HepG2 (cell line): ENCODE results near the gene PLCB4. TPM values are rescaled to one million over a fixed set of nuclear protein-coding genes. Genes with fewer than 3 reads are reported as not detected.

ENCODE experiments used
- ATAC-seq: fragments of 200-7000 bp; cut with Tn5 transposase; 3 replicates; pipeline ENCODE4 v1.9.1; 2020; ENCODE audit warnings: mild to moderate bottlenecking, moderate library complexity
- BruUV-seq: library from RNA; stranded (reverse); fragments of 400-500 nt; replicated peaks from 2 replicates; lab custom pipeline; 2021; lab: Mats Ljungman, UMichigan
- CTCF ChIA-PET: fragments of 300-600 bp; formaldehyde crosslinking; extraction: SDS; loops from one replicate; lab custom pipeline; 2021; ENCODE audit warnings: low total read pairs, inconsistent platforms, low intra/inter-chr PET ratio; lab: Yijun Ruan, JAX
- POLR2A ChIA-PET: fragments of 350-600 bp; sonication (Branson Sonifier 250); formaldehyde crosslinking; loops from one replicate; lab custom pipeline; 2020; ENCODE audit warnings: antibody characterized with exemption, inconsistent platforms; lab: Yijun Ruan, JAX
- DNase-seq: peaks from one replicate; pipeline ENCODE4 v3.0.0-alpha.2; 2015; ENCODE audit warnings: low spot score
- FAIRE-seq: peaks from 3 replicates; lab custom pipeline; 2011; peaks lifted over from hg19 to GRCh38; lab: Jason Lieb, UNC
- H2AFZ ChIP-seq: one replicate; pipeline ENCODE4 v1.6.1; 2011; ENCODE audit warnings: low read length, inconsistent platforms
- H3K27ac ChIP-seq: fragments of 300-600 bp; 3 replicates; pipeline ENCODE4 v1.8.0; 2011; ENCODE audit warnings: mixed run types, mild to moderate bottlenecking, mixed read lengths, low read length, inconsistent platforms; ENCODE audit not compliant: insufficient read depth; ENCODE audit errors: extremely low read length
- H3K27me3 ChIP-seq, 2 experiments: fragments of 200-600 bp in 1 of 2; 2 replicates in 1 of 2; 3 replicates in 1 of 2; pipeline versions ENCODE4 v1.6.0 to v1.8.0; 2011; ENCODE audit warnings: low read length in 2 of 2, mild to moderate bottlenecking in 2 of 2, moderate library complexity in 2 of 2, inconsistent platforms in 1 of 2; ENCODE audit not compliant: insufficient read depth in 2 of 2, control insufficient read depth in 1 of 2
- H3K36me3 ChIP-seq, 2 experiments: fragments of 200-600 bp in 1 of 2; replicated peaks in 1 of 2; 2 replicates in 1 of 2; 3 replicates in 1 of 2; pipeline versions ENCODE4 v1.5.1 to v1.8.0; 2011; ENCODE audit warnings: low read length in 2 of 2, inconsistent platforms in 1 of 2; ENCODE audit not compliant: insufficient read depth in 2 of 2, control insufficient read depth in 1 of 2
- H3K4me1 ChIP-seq: 2 replicates; pipeline ENCODE4 v1.5.1; 2012; ENCODE audit warnings: low read length, inconsistent platforms; ENCODE audit not compliant: insufficient read depth
- H3K4me2 ChIP-seq: 2 replicates; pipeline ENCODE4 v1.6.0; 2011; ENCODE audit warnings: low read depth, low read length, inconsistent platforms
- H3K4me3 ChIP-seq, 3 experiments: fragments of 200-600 bp in 1 of 3; sonication (generic), shearing (Covaris generic) in 1 of 3; replicated peaks in 1 of 3; 2 replicates each; pipeline ENCODE4 v1.5.1; 2011 to 2016; ENCODE audit warnings: low read length in 3 of 3, inconsistent platforms in 2 of 3, low read depth in 2 of 3, mild to moderate bottlenecking in 2 of 3, control low read depth in 1 of 3, mixed read lengths in 1 of 3; ENCODE audit not compliant: insufficient read depth in 1 of 3
- H3K79me2 ChIP-seq: one replicate; pipeline ENCODE4 v1.6.1; 2011; ENCODE audit warnings: low read length, inconsistent platforms; ENCODE audit not compliant: insufficient read depth
- H3K9ac ChIP-seq: 2 replicates; pipeline ENCODE4 v1.6.0; 2011; ENCODE audit warnings: mild to moderate bottlenecking, low read depth, low read length, inconsistent platforms; ENCODE audit not compliant: insufficient read depth
- H3K9me3 ChIP-seq: 2 replicates; pipeline ENCODE4 v1.5.1; 2012; ENCODE audit warnings: mild to moderate bottlenecking, low read length
- H4K20me1 ChIP-seq: 2 replicates; pipeline ENCODE4 v1.6.0; 2011; ENCODE audit warnings: inconsistent platforms, mild to moderate bottlenecking, low read length, moderate library complexity; ENCODE audit not compliant: insufficient read depth
- FLYWCH1 ChIP-seq: sonication (generic); formaldehyde crosslinking; IDR thresholded peaks from 2 replicates; pipeline ENCODE4 v1.8.1; 2023; ENCODE audit warnings: mild to moderate bottlenecking, missing genetic modification reagents
- HCFC1 ChIP-seq: fragments of 150-350 bp; IDR thresholded peaks from 2 replicates; pipeline ENCODE4 v1.6.1; 2014; ENCODE audit warnings: low read depth, low read length
- HNF4A ChIP-seq: sonication (generic); formaldehyde crosslinking; IDR thresholded peaks from 2 replicates; pipeline ENCODE4 v1.4.0; 2020; ENCODE audit warnings: missing genetic modification reagents
- PHF5A ChIP-seq: IDR thresholded peaks from one replicate; pipeline ENCODE4 v1.6.1; 2018; ENCODE audit warnings: low read depth, missing genetic modification reagents; ENCODE audit not compliant: unreplicated experiment
- ZBTB3 ChIP-seq: sonication (generic); formaldehyde crosslinking; IDR thresholded peaks from 2 replicates; pipeline ENCODE4 v1.4.0; 2020; ENCODE audit warnings: low read depth, mild to moderate bottlenecking, moderate library complexity, missing genetic modification reagents, borderline replicate concordance
- ZNF224 ChIP-seq: sonication (generic); formaldehyde crosslinking; IDR thresholded peaks from 2 replicates; pipeline ENCODE4 v1.5.0; 2020; ENCODE audit warnings: mild to moderate bottlenecking, missing genetic modification reagents
- ZNF335 ChIP-seq: sonication (generic); formaldehyde crosslinking; IDR thresholded peaks from 2 replicates; pipeline ENCODE4 v1.4.0; 2020; ENCODE audit warnings: missing genetic modification reagents
- ZNF772 ChIP-seq: sonication (generic); formaldehyde crosslinking; IDR thresholded peaks from 2 replicates; pipeline ENCODE4 v1.5.0; 2020; ENCODE audit warnings: mild to moderate bottlenecking, missing genetic modification reagents
- ZNF839 ChIP-seq: sonication (generic); formaldehyde crosslinking; IDR thresholded peaks from 2 replicates; pipeline ENCODE4 v1.4.0; 2020; ENCODE audit warnings: missing genetic modification reagents, mild to moderate bottlenecking, borderline replicate concordance
- ZSCAN30 ChIP-seq: sonication (generic); formaldehyde crosslinking; IDR thresholded peaks from 2 replicates; pipeline ENCODE4 v1.5.0; 2020; ENCODE audit warnings: mild to moderate bottlenecking, missing genetic modification reagents
- WGBS: methylation state at CpG from one replicate; pipeline ENCODE4 v1.1.6; 2017; ENCODE audit warnings: low lambda C conversion rate; 5-methylcytosine and 5-hydroxymethylcytosine counted together
- in situ Hi-C: cut with HindIII; loops from 2 replicates; pipeline ENCODE4 v1.10.0; 2017; ENCODE audit warnings: low pct_unique_long_range_greater_than_20kb; ENCODE audit not compliant: extremely low pct_ligation_motif_present
- intact Hi-C: fragments of 100-400 bp; cut with micrococcal nuclease; formaldehyde crosslinking; loops from one replicate; pipeline ENCODE4 v1.10.0; 2022; ENCODE audit not compliant: unreplicated experiment
- polyA plus RNA-seq, 8 experiments: library from polyadenylated mRNA; depleted of rRNA in 3 of 8; stranded (reverse) in 7 of 8; unstranded in 1 of 8; fragments of >200 nt; fragmentation: Illumina TruSeq in 4 of 8; extraction: Trizol in 4 of 8; gene quantifications; 2 replicates each; pipeline versions ENCODE4 v1.2.1 to v1.2.3, GENCODE V29; 2011 to 2016; ENCODE audit warnings: low read depth in 4 of 8, missing spikeins in 1 of 8, mixed read lengths in 1 of 8; ENCODE audit not compliant: insufficient read depth in 1 of 8
- total RNA-seq, 5 experiments: library from RNA; depleted of rRNA; stranded (reverse); fragments of >200 nt; fragmentation: Illumina TruSeq; extraction: Trizol; gene quantifications; 2 replicates each; pipeline ENCODE4 v1.2.3, GENCODE V29; 2016; ENCODE audit warnings: low read depth in 1 of 5
- TF ChIP-seq, protein P1 (sequence below): sonication (generic); formaldehyde crosslinking; IDR thresholded peaks from 2 replicates; pipeline ENCODE4 v1.5.1; 2020; ENCODE audit warnings: missing genetic modification reagents, mild to moderate bottlenecking, borderline replicate concordance
- TF ChIP-seq, protein P2 (sequence below): sonication (generic); formaldehyde crosslinking; IDR thresholded peaks from 2 replicates; pipeline ENCODE4 v1.8.0; 2022; ENCODE audit warnings: mild to moderate bottlenecking, missing genetic modification reagents, borderline replicate concordance
- TF ChIP-seq, protein P3 (sequence below): sonication (generic); formaldehyde crosslinking; IDR thresholded peaks from 2 replicates; pipeline ENCODE4 v1.8.1; 2023; ENCODE audit warnings: mild to moderate bottlenecking, inconsistent platforms, moderate library complexity, missing genetic modification reagents, borderline replicate concordance

The PLCB4 gene
- total and polyA plus RNA-seq, 2 of the 13 experiments (the other 11 are each of a cell fraction or from before 2014, with no cell fraction given): 0.01 TPM; not detected in 1

DNA sequence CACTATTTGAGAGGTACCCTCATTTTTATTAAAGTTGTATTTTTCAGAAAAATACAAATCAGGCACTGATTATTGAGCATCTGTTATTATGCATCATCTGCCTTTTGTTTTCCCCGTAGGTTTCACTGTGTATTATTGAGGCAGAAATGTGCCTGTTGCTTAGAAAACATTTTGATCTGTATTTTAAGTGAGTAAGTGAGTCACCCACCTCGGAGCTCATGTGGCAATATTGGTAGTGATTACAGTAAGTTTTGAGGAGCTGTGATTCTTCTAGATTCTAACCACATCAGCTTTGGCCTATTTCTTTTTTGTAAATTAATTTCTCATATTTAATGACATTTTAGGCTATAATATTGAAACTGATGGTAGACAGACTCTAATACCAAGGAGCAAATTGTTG lies 385.9 kb downstream of the PLCB4 start:
- TF ChIP-seq ZNF335 (CRISPR knock-in tag) (no peak), HCFC1 (no peak), ZSCAN30 (CRISPR knock-in tag) (no peak), ZNF224 (CRISPR knock-in tag) (no peak), HNF4A (CRISPR knock-in tag) (no peak), ZBTB3 (CRISPR knock-in tag) (no peak), FLYWCH1 (CRISPR knock-in tag) (no peak), ZNF839 (no peak), ZNF772 (no peak), PHF5A (CRISPR knock-in tag) (no peak)
- TF ChIP-seq, protein P1, sequence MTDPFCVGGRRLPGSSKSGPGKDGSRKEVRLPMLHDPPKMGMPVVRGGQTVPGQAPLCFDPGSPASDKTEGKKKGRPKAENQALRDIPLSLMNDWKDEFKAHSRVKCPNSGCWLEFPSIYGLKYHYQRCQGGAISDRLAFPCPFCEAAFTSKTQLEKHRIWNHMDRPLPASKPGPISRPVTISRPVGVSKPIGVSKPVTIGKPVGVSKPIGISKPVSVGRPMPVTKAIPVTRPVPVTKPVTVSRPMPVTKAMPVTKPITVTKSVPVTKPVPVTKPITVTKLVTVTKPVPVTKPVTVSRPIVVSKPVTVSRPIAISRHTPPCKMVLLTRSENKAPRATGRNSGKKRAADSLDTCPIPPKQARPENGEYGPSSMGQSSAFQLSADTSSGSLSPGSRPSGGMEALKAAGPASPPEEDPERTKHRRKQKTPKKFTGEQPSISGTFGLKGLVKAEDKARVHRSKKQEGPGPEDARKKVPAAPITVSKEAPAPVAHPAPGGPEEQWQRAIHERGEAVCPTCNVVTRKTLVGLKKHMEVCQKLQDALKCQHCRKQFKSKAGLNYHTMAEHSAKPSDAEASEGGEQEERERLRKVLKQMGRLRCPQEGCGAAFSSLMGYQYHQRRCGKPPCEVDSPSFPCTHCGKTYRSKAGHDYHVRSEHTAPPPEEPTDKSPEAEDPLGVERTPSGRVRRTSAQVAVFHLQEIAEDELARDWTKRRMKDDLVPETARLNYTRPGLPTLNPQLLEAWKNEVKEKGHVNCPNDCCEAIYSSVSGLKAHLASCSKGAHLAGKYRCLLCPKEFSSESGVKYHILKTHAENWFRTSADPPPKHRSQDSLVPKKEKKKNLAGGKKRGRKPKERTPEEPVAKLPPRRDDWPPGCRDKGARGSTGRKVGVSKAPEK (CRISPR knock-in tag): no peak
- TF ChIP-seq, protein P2, sequence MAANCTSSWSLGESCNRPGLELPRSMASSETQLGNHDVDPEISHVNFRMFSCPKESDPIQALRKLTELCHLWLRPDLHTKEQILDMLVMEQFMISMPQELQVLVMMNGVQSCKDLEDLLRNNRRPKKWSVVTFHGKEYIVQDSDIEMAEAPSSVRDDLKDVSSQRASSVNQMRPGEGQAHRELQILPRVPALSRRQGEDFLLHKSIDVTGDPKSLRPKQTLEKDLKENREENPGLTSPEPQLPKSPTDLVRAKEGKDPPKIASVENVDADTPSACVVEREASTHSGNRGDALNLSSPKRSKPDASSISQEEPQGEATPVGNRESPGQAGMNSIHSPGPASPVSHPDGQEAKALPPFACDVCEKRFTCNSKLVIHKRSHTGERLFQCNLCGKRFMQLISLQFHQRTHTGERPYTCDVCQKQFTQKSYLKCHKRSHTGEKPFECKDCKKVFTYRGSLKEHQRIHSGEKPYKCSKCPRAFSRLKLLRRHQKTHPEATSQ: no peak
- TF ChIP-seq, protein P3, sequence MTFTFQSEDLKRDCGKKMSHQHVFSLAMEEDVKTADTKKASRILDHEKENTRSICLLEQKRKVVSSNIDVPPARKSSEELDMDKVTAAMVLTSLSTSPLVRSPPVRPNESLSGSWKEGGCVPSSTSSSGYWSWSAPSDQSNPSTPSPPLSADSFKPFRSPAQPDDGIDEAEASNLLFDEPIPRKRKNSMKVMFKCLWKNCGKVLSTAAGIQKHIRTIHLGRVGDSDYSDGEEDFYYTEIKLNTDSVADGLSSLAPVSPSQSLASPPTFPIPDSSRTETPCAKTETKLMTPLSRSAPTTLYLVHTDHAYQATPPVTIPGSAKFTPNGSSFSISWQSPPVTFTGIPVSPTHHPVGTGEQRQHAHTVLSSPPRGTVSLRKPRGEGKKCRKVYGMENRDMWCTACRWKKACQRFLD (CRISPR knock-in tag): no peak
- H3K4me1 ChIP-seq: no peaks in the 10 kb centered on the region
- ChIA-PET CTCF (no interaction called here), POLR2A (no interaction called here)
- no peak for FAIRE-seq
- no TSS peak for BruUV-seq
- no peaks in the 10 kb centered on the region for H4K20me1 ChIP-seq
- H3K27ac ChIP-seq: no peak overlapping the region
- no peak for ATAC-seq
- no peaks in the 10 kb centered on the region for H3K79me2 ChIP-seq
- no peak overlapping the region for H3K4me2 ChIP-seq
- no peak overlapping the region for H3K9ac ChIP-seq
- in situ Hi-C loops (no loop called here), intact Hi-C loops (no loop called here)
- H3K27me3 ChIP-seq: no peaks in the 10 kb centered on the region
- no peaks in the 10 kb centered on the region for H3K36me3 ChIP-seq
- no peak for DNase-seq
- H3K4me3 ChIP-seq: no peak overlapping the region
- no peak overlapping the region for H2AFZ ChIP-seq
- no peaks in the 10 kb centered on the region for H3K9me3 ChIP-seq
- 3% methylated on average over 2 of the region's 2 CpGs for WGBS
